Measurements from ENCODE around the gene PCMT1.
"Not testable (repeated sequence)": the region's sequence is repeated elsewhere in the genome, so short reads cannot be mapped to it uniquely, and the experiment has no call there.

The PCMT1 gene

GRCh38 chr6:149851461-149852110 is 102.0 kb downstream of the PCMT1 start:
- no peak for FAIRE-seq
- DNase-seq (ENCODE audit: insufficient read length) = no peak
- TF ChIP-seq POLR2A (IDR thresholded peaks at IDR 0.05; ENCODE audit: low read depth, low read length) = no peak
- TF ChIP-seq POLR2AphosphoS5 (IDR thresholded peaks at IDR 0.05; ENCODE audit: low read depth, low read length) = no peak
- no peak for TF ChIP-seq TAF1 (IDR thresholded peaks at IDR 0.05; ENCODE audit: borderline replicate concordance, low read depth, low read length)

- DNase-seq (ENCODE audit: insufficient read length) (no peak), FAIRE-seq (no peak)
- TF ChIP-seq POLR2AphosphoS5 (IDR thresholded peaks at IDR 0.05; ENCODE audit: low read depth, low read length) (no peak), POLR2A (IDR thresholded peaks at IDR 0.05; ENCODE audit: low read depth, low read length) (no peak), TAF1 (IDR thresholded peaks at IDR 0.05; ENCODE audit: borderline replicate concordance, low read depth, low read length) (no peak)
Measured at GRCh38 chr6:149852180-149852579, 102.6 kb downstream of the PCMT1 start.

DNA sequence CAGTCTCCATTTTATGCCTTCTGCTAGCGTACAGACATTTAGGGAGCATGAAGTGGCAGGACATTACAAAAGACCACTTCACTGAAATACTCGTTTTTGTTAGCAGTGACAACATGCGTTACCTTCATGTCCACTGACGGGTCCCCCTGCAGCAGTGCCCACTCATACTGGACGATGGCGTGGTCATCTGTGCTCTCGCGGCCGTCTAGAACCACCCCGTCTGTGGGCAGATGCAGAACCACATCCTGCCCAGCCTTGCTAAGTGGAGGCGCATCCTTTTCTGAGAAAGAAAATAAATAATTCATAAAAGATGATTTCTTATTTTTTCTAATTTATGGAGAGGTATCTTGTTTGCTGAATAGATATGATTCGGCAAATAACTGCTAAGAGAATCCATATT is 103.3 kb downstream of the PCMT1 start:
- FAIRE-seq (no peak), DNase-seq (ENCODE audit: insufficient read length) (no peak)
- TF ChIP-seq TAF1 (IDR thresholded peaks at IDR 0.05; ENCODE audit: borderline replicate concordance, low read depth, low read length) (no peak), POLR2A (IDR thresholded peaks at IDR 0.05; ENCODE audit: low read depth, low read length) (no peak)

GRCh38 chr6:149854017-149854416 is 104.5 kb downstream of the PCMT1 start:
- not testable (repeated sequence) for DNase-seq (ENCODE audit: insufficient read length); FAIRE-seq

DNA sequence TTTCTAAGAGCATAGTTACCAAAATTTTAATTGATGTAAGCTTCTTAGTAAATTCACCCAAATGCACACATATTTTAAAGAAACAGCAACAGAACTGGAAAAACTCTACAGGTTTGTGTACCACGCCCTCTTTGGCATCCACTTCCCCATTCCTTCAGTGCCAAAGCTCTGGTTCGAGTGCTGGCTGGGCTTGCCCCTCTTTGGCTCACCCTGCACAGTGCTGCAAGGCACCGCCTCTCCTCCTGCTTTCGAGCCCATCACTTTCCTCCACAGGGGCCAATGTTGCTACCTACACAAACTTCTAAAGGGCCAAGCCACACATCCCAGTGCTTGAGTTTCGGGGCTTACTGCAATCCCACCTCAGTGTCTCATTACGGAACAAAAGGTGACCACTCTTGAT is 105.0 kb downstream of the PCMT1 start:
- no peak for FAIRE-seq
- no peak for TF ChIP-seq TAF1 (IDR thresholded peaks at IDR 0.05; ENCODE audit: borderline replicate concordance, low read depth, low read length)
- TF ChIP-seq POLR2A (IDR thresholded peaks at IDR 0.05; ENCODE audit: low read depth, low read length) = no peak
- no peak for TF ChIP-seq POLR2AphosphoS5 (IDR thresholded peaks at IDR 0.05; ENCODE audit: low read depth, low read length)
- DNase-seq (ENCODE audit: insufficient read length) = no peak

DNA sequence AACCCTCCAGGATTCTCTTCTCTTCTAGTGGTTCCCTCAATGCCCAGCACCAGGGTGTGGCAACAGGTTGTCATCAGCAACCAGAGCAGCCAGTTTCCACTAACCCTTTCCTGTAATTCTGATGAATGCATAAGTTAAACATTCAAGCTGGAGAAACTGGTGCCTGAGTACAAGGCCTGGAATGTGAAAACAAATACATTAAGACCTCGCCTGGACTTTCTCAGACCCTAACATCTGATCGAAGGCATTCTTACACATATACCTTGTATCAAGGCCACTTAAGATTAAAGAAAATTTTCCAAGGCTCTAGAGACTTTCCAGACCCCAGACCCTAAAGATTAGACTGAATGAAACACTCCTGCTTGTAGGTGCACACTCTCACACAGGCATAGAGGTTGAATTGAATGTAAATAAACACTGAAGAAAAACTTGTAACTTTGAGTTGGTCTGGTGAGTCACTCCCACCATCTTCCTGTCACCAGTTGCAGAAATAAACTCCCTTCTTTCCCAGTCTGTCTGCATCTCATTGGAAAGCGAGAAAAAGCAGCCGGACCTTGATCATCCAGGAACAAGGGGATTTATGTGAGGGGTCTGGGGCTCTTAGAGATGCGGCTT is 105.6 kb downstream of the PCMT1 start:
- FAIRE-seq (no peak), DNase-seq (ENCODE audit: insufficient read length) (no peak)
- TF ChIP-seq TAF1 (IDR thresholded peaks at IDR 0.05; ENCODE audit: borderline replicate concordance, low read depth, low read length) (no peak), POLR2AphosphoS5 (IDR thresholded peaks at IDR 0.05; ENCODE audit: low read depth, low read length) (no peak), POLR2A (IDR thresholded peaks at IDR 0.05; ENCODE audit: low read depth, low read length) (no peak)

- no peak for FAIRE-seq
- TF ChIP-seq POLR2AphosphoS5 (IDR thresholded peaks at IDR 0.05; ENCODE audit: low read depth, low read length) = no peak
- TF ChIP-seq POLR2A (IDR thresholded peaks at IDR 0.05; ENCODE audit: low read depth, low read length) = no peak
- no peak for TF ChIP-seq TAF1 (IDR thresholded peaks at IDR 0.05; ENCODE audit: borderline replicate concordance, low read depth, low read length)
- no peak for DNase-seq (ENCODE audit: insufficient read length)
Measured at GRCh38 chr6:149855741-149856140, 106.2 kb downstream of the PCMT1 start.

- no peak for TF ChIP-seq TAF1 (IDR thresholded peaks at IDR 0.05; ENCODE audit: borderline replicate concordance, low read depth, low read length)
- no peak for TF ChIP-seq POLR2A (IDR thresholded peaks at IDR 0.05; ENCODE audit: low read depth, low read length)
- TF ChIP-seq POLR2AphosphoS5 (IDR thresholded peaks at IDR 0.05; ENCODE audit: low read depth, low read length) = no peak
- FAIRE-seq = no peak
Measured at GRCh38 chr6:149856256-149856994, 106.9 kb downstream of the PCMT1 start.

GRCh38 chr6:149857541-149857940 is 108.0 kb downstream of the PCMT1 start:
- no peak for FAIRE-seq

More at GRCh38 chr6:149856256-149856994, 106.9 kb downstream of the PCMT1 start:
- DNase-seq (ENCODE audit: insufficient read length) = no peak

GRCh38 chr6:149859368-149859767 is 109.8 kb downstream of the PCMT1 start:
- FAIRE-seq (no peak), DNase-seq (ENCODE audit: insufficient read length) (no peak)
- TF ChIP-seq POLR2AphosphoS5 (IDR thresholded peaks at IDR 0.05; ENCODE audit: low read depth, low read length) (no peak), TAF1 (IDR thresholded peaks at IDR 0.05; ENCODE audit: borderline replicate concordance, low read depth, low read length) (no peak), POLR2A (IDR thresholded peaks at IDR 0.05; ENCODE audit: low read depth, low read length) (no peak)

More at GRCh38 chr6:149857541-149857940, 108.0 kb downstream of the PCMT1 start:
- DNase-seq (ENCODE audit: insufficient read length) = no peak
- TF ChIP-seq POLR2A (IDR thresholded peaks at IDR 0.05; ENCODE audit: low read depth, low read length) = no peak
- no peak for TF ChIP-seq TAF1 (IDR thresholded peaks at IDR 0.05; ENCODE audit: borderline replicate concordance, low read depth, low read length)
- no peak for TF ChIP-seq POLR2AphosphoS5 (IDR thresholded peaks at IDR 0.05; ENCODE audit: low read depth, low read length)

DNA sequence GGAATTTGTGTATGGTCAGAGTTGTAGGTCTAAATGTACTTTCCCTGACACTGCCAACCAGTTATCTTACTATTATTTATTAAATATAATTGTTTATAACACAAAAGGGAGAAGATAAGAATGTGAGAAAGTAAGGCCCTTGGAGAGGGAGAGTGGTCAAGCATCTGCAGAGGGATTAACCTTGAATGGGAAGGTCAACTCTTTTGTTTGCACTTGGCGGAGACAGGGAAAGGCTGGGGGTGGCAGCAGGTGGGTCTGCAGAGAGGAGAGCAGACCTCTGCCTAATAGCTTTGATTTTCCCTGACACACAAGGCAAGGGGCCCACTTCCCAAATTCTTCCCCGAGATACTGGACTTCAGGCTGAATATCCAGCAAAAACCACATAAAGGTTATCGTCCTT is 110.4 kb downstream of the PCMT1 start:
- DNase-seq (ENCODE audit: insufficient read length) = no peak
- TF ChIP-seq POLR2AphosphoS5 (IDR thresholded peaks at IDR 0.05; ENCODE audit: low read depth, low read length) = no peak
- no peak for TF ChIP-seq TAF1 (IDR thresholded peaks at IDR 0.05; ENCODE audit: borderline replicate concordance, low read depth, low read length)
- no peak for TF ChIP-seq POLR2A (IDR thresholded peaks at IDR 0.05; ENCODE audit: low read depth, low read length)
- FAIRE-seq = no peak

DNA sequence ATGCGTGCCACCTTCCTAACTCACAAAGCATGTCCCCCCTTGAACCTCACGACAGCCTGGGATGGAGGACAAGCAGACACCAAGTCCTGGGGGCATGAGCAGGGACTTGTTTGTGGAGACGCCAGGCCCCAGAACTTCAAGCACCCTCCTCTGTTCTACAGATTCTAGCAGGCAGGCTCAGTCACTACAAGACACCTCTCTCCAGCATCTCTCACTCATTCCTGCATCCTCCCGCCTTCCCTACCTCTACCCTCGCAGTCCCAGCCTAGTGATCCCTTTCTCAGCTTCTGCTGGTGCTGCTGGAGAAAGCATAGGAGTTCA is 110.9 kb downstream of the PCMT1 start:
- DNase-seq (ENCODE audit: insufficient read length) (no peak), FAIRE-seq (no peak)
- no peak for TF ChIP-seq POLR2A (IDR thresholded peaks at IDR 0.05; ENCODE audit: low read depth, low read length)

Measured in GM12892 (cell line).